ENCODE results near the gene ARFGAP2.

GRCh38 chr11:47121056-47121455 is 55.6 kb downstream of the ARFGAP2 start:
- TF ChIP-seq CTCF (IDR thresholded peaks at IDR 0.05): no peak
- TF ChIP-seq POLR2A (IDR thresholded peaks at IDR 0.05): no peak

Data from testis (tissue), 2 donors.